Effector memory CD4-positive, alpha-beta T cell (primary cell): ENCODE measurements around the gene TEX52.
A peak's percentile ranks its signal among the peaks of the same experiment; 100 is the strongest.

Experiments
- DNase-seq, 3 donors: peaks; one replicate each; pipeline ENCODE4 v3.0.0-alpha.2; 2020
- H3K27ac ChIP-seq: 2 replicates; pipeline ENCODE4 v1.7.0; 2013; ENCODE audit warnings: mild to moderate bottlenecking, low read length, moderate library complexity; ENCODE audit not compliant: insufficient read depth, poor library complexity, severe bottlenecking
- H3K27me3 ChIP-seq: replicated peaks from 2 replicates; pipeline ENCODE4 v1.7.0; 2013; ENCODE audit warnings: mild to moderate bottlenecking, low read length; ENCODE audit not compliant: insufficient read depth, control insufficient read depth, poor library complexity, severe bottlenecking
- H3K36me3 ChIP-seq: 2 replicates; pipeline ENCODE4 v1.7.0; 2013; ENCODE audit warnings: mild to moderate bottlenecking, low read length, moderate library complexity; ENCODE audit not compliant: control insufficient read depth, insufficient read depth
- H3K4me1 ChIP-seq: 2 replicates; pipeline ENCODE4 v1.7.0; 2013; ENCODE audit warnings: low read length, mild to moderate bottlenecking; ENCODE audit not compliant: control insufficient read depth, insufficient read depth, poor library complexity, severe bottlenecking
- H3K4me3 ChIP-seq: 2 replicates; pipeline ENCODE4 v1.7.0; 2013; ENCODE audit warnings: low read length, low read depth, mild to moderate bottlenecking; ENCODE audit not compliant: insufficient read depth, poor library complexity, severe bottlenecking
- H3K9me3 ChIP-seq: 2 replicates; pipeline ENCODE4 v1.7.0; 2013; ENCODE audit warnings: mild to moderate bottlenecking, low read length, moderate library complexity; ENCODE audit not compliant: control insufficient read depth

TEX52 gene

DNA sequence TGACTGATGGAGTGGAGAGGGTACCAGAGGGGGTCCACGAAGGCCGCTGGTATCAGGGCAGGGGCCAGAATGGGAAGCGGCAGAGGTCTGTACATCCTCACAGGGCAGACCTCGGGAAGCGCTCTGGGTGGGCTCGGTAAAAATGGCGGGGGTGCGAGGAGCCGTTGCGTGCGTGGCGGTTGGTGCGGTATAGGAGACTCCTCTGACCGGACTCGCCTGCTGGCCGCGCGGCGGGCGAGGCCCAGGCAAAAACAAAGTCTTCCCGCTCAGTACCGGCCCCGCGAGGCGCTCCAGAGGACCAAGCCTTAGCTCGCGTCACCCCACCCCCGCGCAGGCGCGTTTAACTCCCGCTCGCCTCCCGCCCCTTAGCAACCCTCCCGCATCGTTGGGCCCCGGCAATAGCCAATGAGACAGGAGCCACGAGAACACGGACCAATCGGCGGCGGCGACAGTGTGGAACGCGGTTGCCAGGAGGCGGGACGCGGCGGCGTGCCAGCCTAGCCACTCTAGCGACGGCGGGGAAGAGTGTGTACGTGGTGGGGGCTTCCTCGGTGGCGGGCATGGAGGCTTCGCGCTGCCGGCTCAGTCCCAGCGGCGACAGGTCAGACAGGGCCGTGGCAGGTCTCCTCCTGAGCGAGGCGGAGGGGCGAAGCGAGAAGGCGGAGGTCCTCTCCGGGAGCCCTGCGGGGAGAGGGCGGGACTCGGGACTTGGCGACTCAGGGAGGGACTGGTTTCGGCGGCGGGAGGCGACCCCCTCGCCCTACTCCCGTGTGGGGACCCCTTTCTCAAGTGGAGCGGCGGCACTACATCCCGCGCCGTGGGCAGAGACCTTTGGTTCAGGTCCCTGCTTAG is 33.8 kb upstream of the TEX52 start, which contains the start of gene TULP3:
Gene TULP3, plus strand, starts transcription at position 504 of the 852 bp plus-strand sequence. Its CDS starts 57 bp downstream, at position 561.
- H3K27ac ChIP-seq: peak within 1 kb of the TSS; percentile 87
- DNase-seq: peak; percentile 97 to 98 (median 98)
- peak within 1 kb of the TSS; percentile 94 for H3K4me3 ChIP-seq
- no peaks in the 10 kb centered on the region for H3K27me3 ChIP-seq
- H3K4me1 ChIP-seq: peaks cover 7% of the 10 kb centered on the region
- H3K9me3 ChIP-seq: no peaks in the 10 kb centered on the region
- H3K36me3 ChIP-seq: no peaks in the 10 kb centered on the region

DNA sequence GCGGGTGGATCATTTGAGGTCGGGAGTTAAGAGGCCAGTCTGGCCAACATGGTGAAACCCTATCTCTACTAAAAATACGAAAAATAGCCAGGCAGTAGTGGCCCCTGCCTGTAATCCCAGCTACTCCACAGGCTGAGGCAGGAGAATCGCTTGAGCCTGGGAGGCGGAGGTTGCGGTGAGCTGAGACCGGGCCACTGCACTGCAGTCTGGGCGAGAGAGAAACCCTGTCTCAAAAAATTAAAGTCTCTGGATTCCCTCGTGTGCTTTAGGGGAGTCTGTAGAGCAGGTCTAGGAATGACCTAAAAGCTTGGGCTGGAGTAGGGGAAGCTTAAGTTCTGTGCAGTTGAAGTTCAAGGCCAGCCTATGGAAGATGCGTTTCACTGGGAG is 33.2 kb upstream of the TEX52 start:
- no peak for DNase-seq
- peaks cover 3% of the 10 kb centered on the region for H3K36me3 ChIP-seq

DNA sequence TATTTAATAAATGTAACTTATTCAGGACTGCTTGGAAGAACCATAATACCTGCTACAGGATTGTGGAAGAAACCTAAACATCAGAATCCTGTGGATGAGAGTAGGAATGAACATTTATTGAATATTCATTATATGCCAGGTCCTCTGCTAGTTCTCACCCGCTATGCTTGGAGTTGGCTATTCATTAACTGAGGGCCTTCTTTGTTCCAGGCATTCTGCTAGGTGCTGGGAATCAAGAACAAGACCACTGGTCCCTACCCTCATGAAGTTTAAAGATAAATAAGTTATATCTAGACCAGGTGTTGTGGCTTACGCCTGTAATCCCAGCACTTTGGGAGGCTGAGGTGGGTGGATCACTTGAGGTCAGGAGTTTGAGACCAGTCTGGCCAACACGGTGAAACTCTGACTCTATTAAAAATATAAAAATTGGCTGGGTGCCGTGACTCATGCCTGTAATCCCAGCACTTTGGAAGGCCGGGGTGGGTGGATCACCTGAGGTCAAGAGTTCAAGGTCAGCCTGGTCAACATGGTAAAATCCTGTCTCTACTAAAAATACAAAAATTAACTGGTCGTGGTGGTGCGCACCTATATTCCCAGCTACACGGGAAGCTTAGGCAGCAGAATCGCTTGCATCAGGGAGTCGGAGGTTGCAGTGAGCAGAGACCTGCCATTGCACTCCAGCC is 30.1 kb upstream of the TEX52 start:
- Histone ChIP-seq H3K36me3 (peaks cover 4% of the 10 kb centered on the region), H3K9me3 (no peaks in the 10 kb centered on the region), H3K4me3 (no peak overlapping the region), H3K27ac (no peak overlapping the region), H3K27me3 (no peaks in the 10 kb centered on the region), H3K4me1 (peaks cover 7% of the 10 kb centered on the region)
- no peak for DNase-seq

More for the DNA sequence above, 33.2 kb upstream of the TEX52 start:
- H3K27ac ChIP-seq: peak overlapping the region; percentile 79
- H3K4me3 ChIP-seq: peak overlapping the region; percentile 94
- no peaks in the 10 kb centered on the region for H3K9me3 ChIP-seq
- H3K27me3 ChIP-seq: no peaks in the 10 kb centered on the region
- H3K4me1 ChIP-seq: peaks cover 7% of the 10 kb centered on the region

DNA sequence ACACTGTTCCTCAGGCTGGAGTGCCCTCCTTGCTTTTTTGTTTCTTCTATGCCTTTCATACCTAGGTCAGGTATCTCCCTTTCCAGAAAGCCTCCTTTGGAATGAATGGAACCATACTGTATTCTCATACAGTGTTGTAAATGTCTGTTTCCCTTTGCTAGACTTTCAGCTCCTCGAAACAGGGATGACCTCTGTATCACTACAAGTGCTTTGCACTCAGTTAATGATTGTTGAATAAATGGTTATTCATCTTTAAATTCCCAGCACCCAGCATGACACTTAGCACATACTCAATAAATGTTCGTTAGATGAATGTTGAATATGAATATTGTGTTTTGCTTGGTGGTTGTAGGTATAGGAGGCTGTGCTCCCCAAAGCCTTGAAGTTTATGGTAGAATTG is 28.0 kb upstream of the TEX52 start:
- Histone ChIP-seq H3K9me3 (no peaks in the 10 kb centered on the region), H3K4me1 (no peaks in the 10 kb centered on the region), H3K27me3 (no peaks in the 10 kb centered on the region), H3K27ac (no peak overlapping the region), H3K36me3 (peaks cover 4% of the 10 kb centered on the region), H3K4me3 (no peak overlapping the region)
- no peak for DNase-seq

DNA sequence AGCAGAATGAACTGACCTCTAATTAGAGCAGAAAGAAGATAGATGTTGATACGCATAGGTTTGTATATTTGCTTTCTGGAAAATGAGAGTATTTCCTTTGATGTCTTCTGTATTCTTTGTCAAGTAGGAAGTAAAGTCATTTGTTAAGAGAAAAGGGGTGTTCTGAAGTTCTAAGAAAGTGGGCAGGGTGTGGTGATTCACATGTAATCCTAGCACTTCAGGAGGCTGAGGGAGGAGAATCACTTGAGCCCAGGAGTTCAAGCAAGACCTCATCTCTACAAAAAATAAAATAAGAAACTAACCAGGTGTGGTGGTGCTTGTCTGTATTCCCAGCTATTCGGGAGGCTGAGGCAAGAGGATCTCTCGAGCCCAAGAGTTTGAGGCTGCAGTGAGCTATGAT is 23.0 kb upstream of the TEX52 start:
- Histone ChIP-seq H3K27me3 (no peaks in the 10 kb centered on the region), H3K4me1 (peaks cover 12% of the 10 kb centered on the region), H3K27ac (no peak overlapping the region), H3K36me3 (no peaks in the 10 kb centered on the region), H3K4me3 (no peak overlapping the region), H3K9me3 (no peaks in the 10 kb centered on the region)
- no peak for DNase-seq

DNA sequence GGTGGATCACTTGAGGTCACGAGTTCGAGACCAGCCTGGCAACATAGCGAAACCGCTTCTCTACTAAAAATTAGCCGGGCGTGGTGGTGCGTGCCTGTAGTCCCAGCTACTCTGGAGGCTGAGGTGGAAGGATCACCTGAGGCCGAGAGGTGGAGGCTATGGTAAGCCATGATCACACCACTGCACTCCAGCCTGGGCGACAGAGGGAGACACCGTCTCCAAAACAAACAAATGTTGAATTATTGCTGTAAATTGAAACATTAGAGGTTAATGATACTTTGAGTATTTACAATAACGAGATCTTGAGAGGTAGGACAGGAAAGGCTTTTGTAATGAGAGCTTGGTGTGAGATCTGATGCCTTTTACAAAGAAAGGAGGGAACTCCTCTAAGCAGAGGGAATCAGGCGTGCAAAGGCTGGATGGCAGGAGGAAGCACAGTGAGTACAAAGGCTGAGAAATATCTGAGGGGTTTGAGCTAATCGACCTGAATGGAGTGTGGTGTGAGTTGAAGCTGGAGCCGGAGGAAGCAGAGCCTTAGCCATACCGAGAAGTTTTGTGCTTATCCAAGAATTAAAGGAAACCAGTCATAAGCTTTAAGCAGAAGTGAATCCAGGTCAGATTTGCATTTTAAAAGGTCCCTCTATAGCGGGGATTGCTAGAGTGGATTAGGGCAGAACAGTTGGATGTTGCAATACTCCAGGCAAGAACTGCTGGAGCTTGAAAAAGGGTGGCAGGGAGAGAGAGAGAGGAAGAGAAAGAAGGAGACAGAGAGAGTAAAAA is 21.3 kb upstream of the TEX52 start:
- H3K4me3 ChIP-seq: peak overlapping the region; percentile 81
- H3K36me3 ChIP-seq: no peaks in the 10 kb centered on the region
- no peaks in the 10 kb centered on the region for H3K27me3 ChIP-seq
- H3K4me1 ChIP-seq: peaks cover 12% of the 10 kb centered on the region
- H3K9me3 ChIP-seq: no peaks in the 10 kb centered on the region
- DNase-seq: no peak
- peak overlapping the region; percentile 90 for H3K27ac ChIP-seq

DNA sequence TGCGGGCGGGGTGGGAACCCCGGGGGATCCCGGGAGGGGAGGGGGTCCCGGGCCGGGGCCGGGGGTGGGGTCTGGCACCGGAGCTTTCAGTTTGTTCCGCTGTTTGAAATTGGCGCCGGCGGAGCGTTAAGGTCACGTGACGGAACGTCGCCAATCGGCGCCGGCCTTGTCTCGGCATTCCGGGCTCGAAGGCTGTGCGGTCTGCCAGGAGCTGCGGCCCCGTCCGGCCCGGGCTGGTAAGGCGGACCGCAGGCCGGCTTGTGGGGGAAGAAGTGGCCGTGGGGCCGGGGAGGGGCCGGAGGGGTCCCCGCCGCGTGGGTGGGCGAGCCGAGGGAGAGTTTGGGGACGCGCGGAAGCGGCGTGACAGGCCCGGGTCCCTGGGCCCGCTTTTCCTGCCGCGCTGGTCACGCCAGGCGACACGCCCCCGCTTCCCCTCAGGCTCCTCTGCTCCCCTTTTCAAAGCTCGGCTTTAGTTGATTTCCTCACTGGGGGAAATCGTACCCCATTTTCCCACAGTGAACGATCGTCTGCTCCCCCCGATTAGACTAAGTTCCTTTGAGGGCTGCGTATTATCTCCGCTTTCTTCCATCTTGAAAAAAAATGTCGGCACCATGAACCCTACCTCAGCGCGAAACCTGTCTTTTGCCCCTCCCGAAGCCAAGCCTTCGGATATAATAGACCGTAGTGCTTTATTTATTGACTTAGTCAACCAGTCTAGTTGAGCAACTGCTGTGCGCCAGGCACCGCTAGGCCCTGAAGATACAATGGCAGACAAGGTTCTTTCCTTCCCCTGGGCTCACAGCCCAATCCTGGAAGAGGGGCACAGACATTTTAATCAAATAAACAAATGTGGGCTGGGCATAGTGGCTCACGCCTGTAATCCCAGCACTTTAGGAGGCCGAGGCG is 20.5 kb upstream of the TEX52 start, which contains the start of the genes FOXM1 and RHNO1:
Gene FOXM1, minus strand, starts transcription at position 128 of the 906 bp plus-strand sequence. CDS start 2,696 bp downstream, outside the sequence.
Gene RHNO1, plus strand, starts transcription at position 177 of the 906 bp plus-strand sequence. CDS start 8,144 bp downstream, outside the sequence.
- peak; percentile 72 to 83 (median 80) for DNase-seq
- Histone ChIP-seq H3K4me3 (peak within 1 kb of the TSS; percentile 81), H3K4me1 (peaks cover 12% of the 10 kb centered on the region), H3K27me3 (no peaks in the 10 kb centered on the region), H3K27ac (peak within 1 kb of the TSS; percentile 90), H3K36me3 (no peaks in the 10 kb centered on the region), H3K9me3 (no peaks in the 10 kb centered on the region)

DNA sequence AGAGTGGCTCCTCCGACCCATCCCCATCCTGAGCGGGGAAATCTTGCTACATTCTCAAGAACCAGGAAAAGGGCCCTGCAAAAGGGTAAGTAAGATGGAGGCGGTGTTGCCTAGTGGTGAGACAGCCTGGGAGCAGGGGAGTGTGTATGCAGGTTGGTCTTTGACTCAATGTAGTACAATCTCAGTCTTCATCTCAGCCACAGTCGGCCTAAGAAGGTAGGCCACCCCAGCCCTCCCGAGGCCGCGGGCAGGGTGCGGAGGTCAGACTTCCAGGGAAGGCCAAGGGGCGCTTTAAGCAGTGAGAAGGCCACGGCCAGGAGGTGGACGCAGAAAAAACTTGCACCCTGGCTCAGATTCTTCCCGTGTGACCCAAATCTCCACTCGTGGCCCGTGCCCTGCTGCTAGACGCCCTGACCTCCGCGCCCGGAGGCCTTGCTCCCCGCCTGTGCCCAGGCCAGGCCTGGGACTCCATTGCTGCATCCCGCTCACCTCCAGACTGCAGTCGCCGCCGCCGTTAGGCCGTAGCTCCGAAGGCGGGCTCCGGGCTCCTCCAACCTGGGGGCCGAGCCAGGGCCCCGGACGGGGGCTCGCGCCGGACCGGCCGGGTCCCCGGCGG is 19.7 kb upstream of the TEX52 start:
- no peak for DNase-seq
- no peaks in the 10 kb centered on the region for H3K36me3 ChIP-seq
- H3K4me3 ChIP-seq: peak overlapping the region; percentile 81

More for the DNA sequence above, 19.7 kb upstream of the TEX52 start:
- H3K9me3 ChIP-seq: no peaks in the 10 kb centered on the region
- H3K4me1 ChIP-seq: peaks cover 12% of the 10 kb centered on the region
- peak overlapping the region; percentile 90 for H3K27ac ChIP-seq
- H3K27me3 ChIP-seq: no peaks in the 10 kb centered on the region
